HL-60/S4 treated with phorbol 12-myristate 13-acetate at 8.2 ng/mL for 4 days and 3 days (cell line): Measurements from ENCODE around the gene RYK.
"Not testable (repeated sequence)": the region's sequence is repeated elsewhere in the genome, so short reads cannot be mapped to it uniquely, and the experiment has no call there.

Experiments
- in situ Hi-C: fragments of 300-500 bp; cut with MboI; formaldehyde crosslinking; loops from 2 replicates; pipeline ENCODE4 v1.15.0; 2022; ENCODE audit warnings: low sequenced_read_pairs

Gene RYK

GRCh38 chr3:134224796-134225156 is 25.9 kb downstream of the RYK start:
- in situ Hi-C loops = not testable (repeated sequence)

- in situ Hi-C loops = no loop called here
Observed at GRCh38 chr3:134222835-134223234, 27.8 kb downstream of the RYK start.

GRCh38 chr3:134216851-134217250 is 33.8 kb downstream of the RYK start:
- in situ Hi-C loops = loop anchor here (10.0 kb wide), 2 partner anchors 78 to 258 kb away; no protein-coding TSS in a partner anchor

- in situ Hi-C loops = loop anchor here (10.0 kb wide), 2 partner anchors 79 to 259 kb away; no protein-coding TSS in a partner anchor
Observed at GRCh38 chr3:134216191-134216764, 34.4 kb downstream of the RYK start.

- in situ Hi-C loops = loop anchor here (10.0 kb wide), 2 partner anchors 81 to 261 kb away; no protein-coding TSS in a partner anchor
Observed at GRCh38 chr3:134214239-134214638, 36.4 kb downstream of the RYK start.

GRCh38 chr3:134212967-134213665 is 37.5 kb downstream of the RYK start:
- in situ Hi-C loops = loop anchor here (10.0 kb wide), 2 partner anchors 82 to 262 kb away; no protein-coding TSS in a partner anchor

GRCh38 chr3:134211797-134212196 is 38.9 kb downstream of the RYK start:
- in situ Hi-C loops = loop anchor here (10.0 kb wide), 2 partner anchors 83 to 263 kb away; no protein-coding TSS in a partner anchor

- in situ Hi-C loops = no loop called here
Observed at GRCh38 chr3:134205451-134205850, 45.2 kb downstream of the RYK start.

GRCh38 chr3:134201201-134202130 is 49.2 kb downstream of the RYK start:
- in situ Hi-C loops = no loop called here

GRCh38 chr3:134199880-134200279 is 50.8 kb downstream of the RYK start:
- in situ Hi-C loops = loop anchor here (25.0 kb wide), 1 partner anchor 263 kb away; no protein-coding TSS in a partner anchor

GRCh38 chr3:134199240-134199639 is 51.4 kb downstream of the RYK start:
- in situ Hi-C loops = loop anchor here (25.0 kb wide), 1 partner anchor 262 kb away; no protein-coding TSS in a partner anchor

- in situ Hi-C loops = loop anchor here (25.0 kb wide), 1 partner anchor 261 kb away; no protein-coding TSS in a partner anchor
Observed at GRCh38 chr3:134198414-134198813, 52.2 kb downstream of the RYK start.

GRCh38 chr3:134197681-134198261 is 52.9 kb downstream of the RYK start:
- in situ Hi-C loops = loop anchor here (25.0 kb wide), 1 partner anchor 260 kb away; no protein-coding TSS in a partner anchor

- in situ Hi-C loops = loop anchor here (25.0 kb wide), 1 partner anchor 257 kb away; no protein-coding TSS in a partner anchor
Observed at GRCh38 chr3:134194247-134194646, 56.4 kb downstream of the RYK start.

GRCh38 chr3:134190250-134190649 is 60.4 kb downstream of the RYK start:
- in situ Hi-C loops = loop anchor here (25.0 kb wide), 1 partner anchor 253 kb away; no protein-coding TSS in a partner anchor

- in situ Hi-C loops = loop anchor here (25.0 kb wide), 1 partner anchor 253 kb away; no protein-coding TSS in a partner anchor
Observed at GRCh38 chr3:134189849-134190248, 60.8 kb downstream of the RYK start.

- in situ Hi-C loops = loop anchor here (25.0 kb wide), 1 partner anchor 249 kb away; no protein-coding TSS in a partner anchor
Observed at GRCh38 chr3:134186391-134186790, 64.3 kb downstream of the RYK start.

GRCh38 chr3:134180761-134181160 is 69.9 kb downstream of the RYK start:
- in situ Hi-C loops = loop anchor here (25.0 kb wide), 1 partner anchor 243 kb away; no protein-coding TSS in a partner anchor

- in situ Hi-C loops = loop anchor here (25.0 kb wide), 1 partner anchor 242 kb away; no protein-coding TSS in a partner anchor
Observed at GRCh38 chr3:134179508-134179907, 71.2 kb downstream of the RYK start.

GRCh38 chr3:134163096-134163495 is 87.6 kb downstream of the RYK start:
- in situ Hi-C loops = no loop called here
